Tibial artery (tissue), 4 donors: Measurements from ENCODE around the gene ACAD10.
"Not testable (repeated sequence)": the region's sequence is repeated elsewhere in the genome, so short reads cannot be mapped to it uniquely, and the experiment has no call there.

Experiments
- DNase-seq, 2 donors: peaks; one replicate each; pipeline ENCODE4 v3.0.0-alpha.2; 2019
- H3K27ac ChIP-seq, 2 donors: fragments of 200-600 bp; sonication (generic) in 1 of 2; 1 replicate in 1 of 2; 2 replicates in 1 of 2; pipeline ENCODE4 v1.5.1; 2018 to 2019; ENCODE audit warnings: mild to moderate bottlenecking in 1 of 2
- H3K27me3 ChIP-seq, 2 donors: fragments of 200-600 bp; sonication (generic) in 1 of 2; one replicate each; pipeline versions ENCODE4 v1.5.1 to v1.6.0; 2016 to 2019
- H3K36me3 ChIP-seq, 3 donors: fragments of 200-600 bp; sonication (generic) in 2 of 3; one replicate each; pipeline ENCODE4 v1.5.1; 2016 to 2019; ENCODE audit warnings: mild to moderate bottlenecking in 2 of 3
- H3K4me1 ChIP-seq, 4 donors: fragments of 200-600 bp; sonication (generic) in 2 of 4; 1 replicate in 3 of 4; 2 replicates in 1 of 4; pipeline ENCODE4 v1.5.1; 2016 to 2019
- H3K4me3 ChIP-seq, 2 donors: fragments of 200-600 bp; sonication (generic) in 1 of 2; 1 replicate in 1 of 2; 2 replicates in 1 of 2; pipeline ENCODE4 v1.5.1; 2018 to 2019; ENCODE audit warnings: mild to moderate bottlenecking in 2 of 2
- H3K9me3 ChIP-seq, 3 donors: fragments of 200-600 bp; sonication (generic) in 1 of 3; one replicate each; pipeline ENCODE4 v1.5.1; 2016 to 2019
- intact Hi-C: fragments of 100-400 bp; cut with DNase I; formaldehyde crosslinking; loops from one replicate; pipeline ENCODE4 v1.15.0; 2023; ENCODE audit warnings: low total_unique reads
- TF ChIP-seq, protein P1 (sequence below), 2 experiments: fragments of 200-600 bp in 1 of 2; fragments of 450-650 bp in 1 of 2; IDR thresholded peaks; one replicate each; pipeline ENCODE4 v1.5.1; 2017 to 2019; ENCODE audit warnings: antibody characterized with exemption in 2 of 2, mild to moderate bottlenecking in 1 of 2, moderate library complexity in 1 of 2

ACAD10 gene

DNA sequence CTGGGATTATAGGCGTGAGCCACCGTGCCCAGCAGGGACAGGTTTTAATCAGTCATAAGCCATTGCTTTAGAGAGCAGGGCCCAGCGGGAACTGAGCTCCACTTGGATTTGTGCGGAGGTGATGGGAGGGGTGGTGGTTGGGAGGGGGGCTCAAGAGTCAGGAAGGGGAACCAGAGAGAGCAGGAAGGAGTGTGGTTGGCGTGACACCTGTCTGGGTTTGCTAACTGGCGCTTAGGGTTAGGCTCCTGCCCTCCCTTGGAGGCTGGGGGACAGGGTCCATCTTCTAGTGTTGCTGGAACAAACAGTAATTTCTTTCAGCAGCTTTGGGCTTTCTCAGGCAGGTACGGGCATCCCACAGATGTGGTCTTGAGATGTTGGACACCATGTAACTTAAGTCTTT is 73.4 kb downstream of the ACAD10 start:
- Histone ChIP-seq H3K9me3 (no peaks in the 10 kb centered on the region), H3K36me3 (peaks cover 0 to 44% (median 13%) of the 10 kb centered on the region in 3 donors), H3K27ac (no peak overlapping the region), H3K27me3 (no peaks in the 10 kb centered on the region), H3K4me1 (peaks cover 0 to 15% (median 0%) of the 10 kb centered on the region in 4 donors), H3K4me3 (no peak overlapping the region)
- TF ChIP-seq, protein P1, sequence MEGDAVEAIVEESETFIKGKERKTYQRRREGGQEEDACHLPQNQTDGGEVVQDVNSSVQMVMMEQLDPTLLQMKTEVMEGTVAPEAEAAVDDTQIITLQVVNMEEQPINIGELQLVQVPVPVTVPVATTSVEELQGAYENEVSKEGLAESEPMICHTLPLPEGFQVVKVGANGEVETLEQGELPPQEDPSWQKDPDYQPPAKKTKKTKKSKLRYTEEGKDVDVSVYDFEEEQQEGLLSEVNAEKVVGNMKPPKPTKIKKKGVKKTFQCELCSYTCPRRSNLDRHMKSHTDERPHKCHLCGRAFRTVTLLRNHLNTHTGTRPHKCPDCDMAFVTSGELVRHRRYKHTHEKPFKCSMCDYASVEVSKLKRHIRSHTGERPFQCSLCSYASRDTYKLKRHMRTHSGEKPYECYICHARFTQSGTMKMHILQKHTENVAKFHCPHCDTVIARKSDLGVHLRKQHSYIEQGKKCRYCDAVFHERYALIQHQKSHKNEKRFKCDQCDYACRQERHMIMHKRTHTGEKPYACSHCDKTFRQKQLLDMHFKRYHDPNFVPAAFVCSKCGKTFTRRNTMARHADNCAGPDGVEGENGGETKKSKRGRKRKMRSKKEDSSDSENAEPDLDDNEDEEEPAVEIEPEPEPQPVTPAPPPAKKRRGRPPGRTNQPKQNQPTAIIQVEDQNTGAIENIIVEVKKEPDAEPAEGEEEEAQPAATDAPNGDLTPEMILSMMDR (IDR thresholded peaks at IDR 0.05), result no peak
- DNase-seq, result no peak
- intact Hi-C loops, result no loop called here

DNA sequence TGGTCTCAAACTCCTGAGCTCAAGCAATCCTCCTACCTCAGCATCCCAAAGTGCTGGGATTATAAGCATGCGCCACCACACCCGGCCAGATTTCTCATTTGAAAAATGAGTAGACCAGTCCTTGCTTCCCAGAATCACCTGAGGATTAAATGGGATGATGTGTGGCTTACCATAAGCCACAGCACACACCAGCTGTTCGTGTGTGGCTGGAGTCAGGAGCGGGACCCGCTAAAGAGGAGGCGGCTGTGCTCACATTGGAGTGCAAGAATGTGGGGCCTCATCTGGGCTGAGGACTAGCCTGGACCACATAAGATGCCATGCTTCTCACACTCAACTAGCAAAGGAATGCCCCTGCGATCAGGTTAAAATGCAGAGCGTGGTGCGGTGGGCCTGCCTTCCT is 74.1 kb downstream of the ACAD10 start:
- Histone ChIP-seq H3K27ac (no peak overlapping the region), H3K4me1 (peaks cover 0 to 15% (median 0%) of the 10 kb centered on the region in 4 donors), H3K9me3 (no peaks in the 10 kb centered on the region), H3K36me3 (peaks cover 0 to 37% (median 7%) of the 10 kb centered on the region in 3 donors), H3K4me3 (no peak overlapping the region), H3K27me3 (no peaks in the 10 kb centered on the region)
- no peak for DNase-seq
- TF ChIP-seq, protein P1 (IDR thresholded peaks at IDR 0.05), result no peak
- intact Hi-C loops, result no loop called here

DNA sequence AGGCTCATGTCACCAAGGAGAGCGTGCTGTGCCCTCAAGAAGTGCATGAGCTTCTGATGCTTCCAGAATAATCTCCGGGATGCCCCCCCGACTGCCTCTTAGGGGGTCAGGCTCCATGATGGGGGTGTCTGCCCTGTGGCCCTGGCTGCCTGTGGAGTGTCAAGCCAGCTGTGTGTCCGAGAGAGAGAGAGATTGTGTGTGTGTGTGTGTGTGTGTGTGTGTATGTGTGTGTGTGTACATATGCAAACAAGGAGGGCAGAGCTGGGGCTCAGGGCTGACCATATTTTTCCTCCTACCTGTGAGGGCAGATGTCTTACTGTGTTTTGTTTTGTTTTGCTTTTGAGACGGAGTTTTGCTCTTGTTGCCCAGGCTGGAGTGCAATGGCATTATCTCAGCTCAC is 75.2 kb downstream of the ACAD10 start:
- H3K36me3 ChIP-seq, result peaks cover 0 to 26% (median 0%) of the 10 kb centered on the region in 3 donors
- intact Hi-C loops, result no loop called here
- TF ChIP-seq, protein P1 (IDR thresholded peaks at IDR 0.05), result no peak
- no peak overlapping the region for H3K27ac ChIP-seq
- DNase-seq, result no peak
- H3K4me1 ChIP-seq, result peaks cover 0 to 15% (median 1%) of the 10 kb centered on the region in 4 donors
- no peak overlapping the region for H3K4me3 ChIP-seq
- H3K9me3 ChIP-seq, result no peaks in the 10 kb centered on the region
- no peaks in the 10 kb centered on the region for H3K27me3 ChIP-seq

DNA sequence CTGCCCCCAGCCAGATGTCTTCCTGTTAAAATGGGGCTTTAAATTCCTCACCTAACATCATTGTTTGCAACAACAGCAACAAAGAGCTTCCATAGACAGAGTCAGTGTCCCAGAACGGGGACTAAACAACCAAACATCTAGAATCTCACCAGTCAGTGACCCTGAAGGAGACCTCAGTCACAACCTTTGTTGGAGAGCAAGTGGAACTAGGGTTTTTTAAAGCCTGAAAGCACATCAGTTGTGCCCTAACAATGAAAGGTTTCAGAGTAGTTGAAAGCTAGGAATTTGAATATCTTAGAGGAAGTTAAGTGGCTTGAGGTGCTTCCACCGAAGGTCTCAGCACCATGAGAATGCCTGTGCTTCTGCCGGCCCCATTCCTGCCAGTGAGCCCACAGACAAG is 75.9 kb downstream of the ACAD10 start:
- H3K27me3 ChIP-seq, result no peaks in the 10 kb centered on the region
- TF ChIP-seq, protein P1 (IDR thresholded peaks at IDR 0.05), result no peak
- DNase-seq, result no peak
- no peak overlapping the region for H3K27ac ChIP-seq
- peaks cover 0 to 14% (median 3%) of the 10 kb centered on the region in 4 donors for H3K4me1 ChIP-seq
- H3K36me3 ChIP-seq, result peaks cover 0 to 20% (median 0%) of the 10 kb centered on the region in 3 donors
- intact Hi-C loops, result no loop called here
- H3K4me3 ChIP-seq, result no peak overlapping the region
- no peaks in the 10 kb centered on the region for H3K9me3 ChIP-seq

DNA sequence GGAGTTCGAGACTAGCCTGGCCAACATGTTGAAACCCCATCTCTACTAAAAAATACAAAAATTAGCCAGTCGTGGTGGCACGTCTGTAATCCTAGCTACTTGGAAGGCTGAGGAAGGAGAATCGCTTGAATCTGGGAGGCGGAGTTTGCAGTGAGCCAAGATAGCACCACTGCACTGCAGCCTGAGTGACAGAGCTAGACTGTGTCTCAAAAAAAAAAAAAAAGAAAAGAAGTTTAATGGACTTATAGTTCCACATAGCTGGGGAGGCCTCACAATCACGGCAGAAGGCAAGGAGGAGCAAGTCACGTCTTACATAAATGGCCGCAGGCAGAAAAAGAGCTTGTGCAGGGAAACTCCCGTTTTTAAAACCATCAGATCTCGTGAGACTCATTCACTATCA is 77.7 kb downstream of the ACAD10 start:
- H3K36me3 ChIP-seq, H3K27me3 ChIP-seq, H3K27ac ChIP-seq, intact Hi-C loops, H3K9me3 ChIP-seq, DNase-seq, H3K4me3 ChIP-seq: not testable (repeated sequence)
- H3K4me1 ChIP-seq, result peaks cover 0 to 16% (median 7%) of the 10 kb centered on the region in 4 donors

DNA sequence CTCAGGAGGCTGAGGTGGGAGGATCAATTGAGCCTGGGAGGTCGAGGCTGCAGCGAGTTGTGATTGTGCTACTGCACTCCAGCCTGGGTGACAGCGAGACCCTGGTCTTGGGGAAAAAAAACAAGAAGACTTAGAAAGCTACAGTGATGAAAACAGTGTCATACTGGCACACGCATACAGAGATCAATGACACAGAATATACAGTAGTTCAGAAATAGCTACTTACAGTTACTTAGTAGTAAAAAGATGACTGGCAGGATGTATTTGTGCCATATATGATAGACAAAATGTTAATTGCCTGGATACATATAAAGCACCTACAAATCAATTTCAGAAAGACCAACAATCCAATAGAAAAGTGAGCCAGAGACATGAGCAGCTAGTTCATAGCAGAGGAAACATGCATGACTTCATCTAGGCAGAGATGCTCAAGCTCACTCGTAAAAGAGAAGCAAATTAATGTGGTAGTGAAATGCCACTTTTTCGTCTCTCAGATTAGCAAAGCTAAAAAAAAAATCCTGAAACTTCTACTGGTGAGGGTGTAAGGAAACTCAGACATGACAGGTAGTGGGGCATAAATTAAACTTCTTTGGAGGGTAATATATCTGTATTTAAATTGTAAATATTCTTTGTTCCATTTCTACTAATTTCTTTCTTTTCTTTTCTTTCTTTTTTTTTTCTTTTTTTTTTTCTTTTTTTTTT is 78.4 kb downstream of the ACAD10 start:
- DNase-seq, result no peak
- Histone ChIP-seq H3K9me3 (no peaks in the 10 kb centered on the region), H3K27ac (no peak overlapping the region), H3K4me3 (no peak overlapping the region), H3K4me1 (peaks cover 0 to 23% (median 14%) of the 10 kb centered on the region in 4 donors), H3K36me3 (no peaks in the 10 kb centered on the region), H3K27me3 (no peaks in the 10 kb centered on the region)
- TF ChIP-seq, protein P1 (IDR thresholded peaks at IDR 0.05), result no peak
- intact Hi-C loops, result no loop called here
